Endodermal cell (in vitro differentiated cells): Measurements from ENCODE around the gene QTRT2. TPM values are rescaled to one million over a fixed set of nuclear protein-coding genes. Genes with fewer than 3 reads are reported as not detected.

Experiments
- DNase-seq: peaks from one replicate; pipeline ENCODE4 v3.0.0-alpha.2; 2017
- H3K27ac ChIP-seq: 2 replicates; pipeline ENCODE4 v1.5.1; 2013; ENCODE audit warnings: mild to moderate bottlenecking, low read depth, low read length, moderate library complexity
- H3K27me3 ChIP-seq: 2 replicates; pipeline ENCODE4 v1.6.1; 2013; ENCODE audit warnings: mild to moderate bottlenecking, low read length, moderate library complexity; ENCODE audit not compliant: insufficient read depth, control insufficient read depth, poor library complexity, severe bottlenecking
- H3K36me3 ChIP-seq: 2 replicates; pipeline ENCODE4 v1.7.0; 2013; ENCODE audit warnings: mild to moderate bottlenecking, low read length, moderate library complexity; ENCODE audit not compliant: control insufficient read depth, insufficient read depth
- H3K4me1 ChIP-seq: one replicate; pipeline ENCODE4 v1.7.0; 2013; ENCODE audit warnings: low read length; ENCODE audit not compliant: control insufficient read depth, insufficient read depth
- H3K4me3 ChIP-seq: 2 replicates; pipeline ENCODE4 v1.5.1; 2013; ENCODE audit warnings: mild to moderate bottlenecking, low read length, moderate library complexity
- H3K9ac ChIP-seq: 2 replicates; pipeline ENCODE4 v1.6.1; 2013; ENCODE audit warnings: mild to moderate bottlenecking, low read length, moderate library complexity; ENCODE audit not compliant: poor library complexity, severe bottlenecking; ENCODE audit errors: extremely low read depth
- H3K9me3 ChIP-seq: 2 replicates; pipeline ENCODE4 v1.6.1; 2013; ENCODE audit warnings: mild to moderate bottlenecking, low read length, moderate library complexity; ENCODE audit not compliant: control insufficient read depth
- H3K27ac Mint-ChIP-seq: 2 replicates; pipeline ENCODE4 v1.8.0; 2020; ENCODE audit warnings: mixed read lengths
- H3K27me3 Mint-ChIP-seq: 2 replicates; pipeline ENCODE4 v1.8.0; 2021; ENCODE audit warnings: mild to moderate bottlenecking, mixed read lengths; ENCODE audit not compliant: insufficient read depth
- H3K36me3 Mint-ChIP-seq: 2 replicates; pipeline ENCODE4 v1.8.0; 2020; ENCODE audit warnings: low read depth, mixed read lengths
- H3K4me1 Mint-ChIP-seq: 2 replicates; pipeline ENCODE4 v1.8.0; 2020; ENCODE audit warnings: mixed read lengths
- H3K4me3 Mint-ChIP-seq: 2 replicates; pipeline ENCODE4 v1.8.0; 2020; ENCODE audit warnings: mild to moderate bottlenecking, moderate library complexity, mixed read lengths
- H3K9me3 Mint-ChIP-seq: 2 replicates; pipeline ENCODE4 v1.8.0; 2020; ENCODE audit warnings: mild to moderate bottlenecking, mixed read lengths
- WGBS, 2 experiments: methylation state at CpG; one replicate each; pipeline versions ENCODE4 v1.1.5 to v1.1.7; 2013; ENCODE audit warnings: missing lambda C conversion rate in 2 of 2, mixed read lengths in 1 of 2; ENCODE audit not compliant: insufficient coverage in 1 of 2, insufficient read length in 1 of 2; 5-methylcytosine and 5-hydroxymethylcytosine counted together
- long read RNA-seq, 4 experiments: library from polyadenylated mRNA in 2 of 4; library from RNA in 1 of 4; library from capped mRNA in 1 of 4; stranded (forward) in 3 of 4; unstranded in 1 of 4; transcript quantifications; one replicate each; pipeline ENCODE4 v2.0.0, GENCODE V29; 2020 to 2021; ENCODE audit warnings: inconsistent platforms in 1 of 4
- polyA plus RNA-seq, 2 experiments: library from polyadenylated mRNA; stranded (reverse); fragments of 50-300 nt; gene quantifications; one replicate each; pipeline ENCODE4 v1.2.3, GENCODE V29; 2013
- total RNA-seq, 2 donors: library from RNA; stranded (reverse); fragmentation: NEBNext Ultra II Directional in 1 of 2; extraction: Animal tissue kit (Norgen Biotek cat#: 25700) in 1 of 2; gene quantifications; 2 replicates in 1 of 2; 3 replicates in 1 of 2; pipeline ENCODE4 v1.2.1, GENCODE V29; 2021
- TF ChIP-seq, protein P1 (sequence below): fragments of 200-600 bp; sonication (generic); conservative IDR thresholded peaks from 2 replicates; pipeline ENCODE4 v1.5.0; 2021; ENCODE audit warnings: antibody characterized with exemption, mild to moderate bottlenecking

QTRT2 gene
- 10 to 100 TPM; 33.0 to 37.7 TPM for total RNA-seq
- 22.3 TPM for polyA plus RNA-seq (2013, experiment 1 of 2)
- polyA plus RNA-seq (2013, experiment 2 of 2), result 18.9 TPM
- long read RNA-seq, experiment 1, partial matches to known transcripts, result 2 of 6 reads
- long read RNA-seq, experiment 1, other reads (novel, unspliced or antisense), result 4 of 6 reads
- long read RNA-seq, experiment 2, full-length matches to known transcripts, result 36 of 53 reads
- long read RNA-seq, experiment 2, partial matches to known transcripts, result 1 of 53 reads
- long read RNA-seq, experiment 2, other reads (novel, unspliced or antisense), result 16 of 53 reads
- long read RNA-seq, experiment 3, full-length matches to known transcripts, result 80 of 115 reads
- long read RNA-seq, experiment 3, partial matches to known transcripts, result 14 of 115 reads
- long read RNA-seq, experiment 3, other reads (novel, unspliced or antisense), result 21 of 115 reads
- long read RNA-seq, experiment 4, full-length matches to known transcripts, result 3 of 4 reads
- long read RNA-seq, experiment 4, partial matches to known transcripts, result 1 of 4 reads
- long read RNA-seq, experiment 4, other reads (novel, unspliced or antisense), result 0 of 4 reads

DNA sequence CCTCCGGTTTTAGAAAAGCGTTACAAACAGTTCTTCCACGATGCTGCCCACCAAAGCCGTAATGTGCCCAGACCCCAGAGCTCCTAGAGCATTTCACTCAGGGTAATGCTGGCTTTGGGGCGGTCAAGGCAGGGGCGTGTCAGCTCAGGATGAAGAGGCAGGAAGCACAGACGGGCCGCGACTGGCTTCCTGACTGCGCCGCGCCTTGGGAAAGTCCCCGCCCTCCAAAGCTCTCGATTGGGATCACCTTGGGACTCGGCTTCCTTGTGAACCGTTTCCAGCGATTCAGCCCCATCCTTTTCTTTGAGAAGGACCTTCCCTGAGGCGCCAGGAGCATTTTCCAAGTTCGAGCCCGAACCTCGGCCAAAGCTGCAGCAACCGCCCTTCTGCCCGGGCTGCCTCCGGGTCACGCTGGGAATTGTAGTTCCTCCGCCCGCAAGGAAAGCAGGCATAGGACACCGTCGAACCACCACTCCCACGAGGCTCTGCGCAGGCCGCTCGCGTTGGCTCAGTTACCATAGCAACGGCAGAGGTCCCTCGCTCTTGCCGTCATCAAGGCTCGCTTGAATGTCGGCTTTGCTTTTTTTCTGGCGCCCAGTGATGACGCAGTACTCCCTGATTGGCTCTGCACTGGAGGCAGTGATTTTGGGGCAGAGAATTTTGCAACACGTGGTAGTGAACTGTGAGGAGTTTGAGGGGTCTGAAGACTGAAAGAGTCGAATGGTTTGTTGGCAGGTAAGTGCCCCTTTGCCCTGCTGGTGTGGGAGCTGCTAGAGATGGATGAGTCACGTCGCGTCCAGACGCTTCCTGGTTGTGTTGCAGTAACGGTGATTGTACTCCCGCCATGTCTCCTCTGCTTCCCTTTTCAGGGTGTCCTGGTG lies at the start of gene QTRT2, which contains the start of gene CCDC191:
Gene QTRT2, plus strand, starts transcription at position 608 of the 881 bp plus-strand sequence. CDS start 8,521 bp downstream, outside the sequence.
Gene CCDC191, minus strand, starts transcription at position 397 of the 881 bp plus-strand sequence. Its CDS starts 60 bp downstream, at position 337.
- DNase-seq, result peak; percentile 99
- Histone ChIP-seq H3K27me3 (no peaks in the 10 kb centered on the region), H3K36me3 (peaks cover 8% of the 10 kb centered on the region), H3K27ac (peak within 1 kb of the TSS; percentile 0), H3K9me3 (no peaks in the 10 kb centered on the region), H3K4me3 (peak within 1 kb of the TSS; percentile 99), H3K4me1 (no peaks in the 10 kb centered on the region), H3K9ac (peak within 1 kb of the TSS; percentile 90)
- Mint-ChIP-seq H3K9me3 (no peaks in the 10 kb centered on the region), H3K27me3 (no peaks in the 10 kb centered on the region), H3K36me3 (no peaks in the 10 kb centered on the region), H3K27ac (peak within 1 kb of the TSS; percentile 99), H3K4me1 (peaks cover 10% of the 10 kb centered on the region), H3K4me3 (peak within 1 kb of the TSS; percentile 86)
- TF ChIP-seq, protein P1, sequence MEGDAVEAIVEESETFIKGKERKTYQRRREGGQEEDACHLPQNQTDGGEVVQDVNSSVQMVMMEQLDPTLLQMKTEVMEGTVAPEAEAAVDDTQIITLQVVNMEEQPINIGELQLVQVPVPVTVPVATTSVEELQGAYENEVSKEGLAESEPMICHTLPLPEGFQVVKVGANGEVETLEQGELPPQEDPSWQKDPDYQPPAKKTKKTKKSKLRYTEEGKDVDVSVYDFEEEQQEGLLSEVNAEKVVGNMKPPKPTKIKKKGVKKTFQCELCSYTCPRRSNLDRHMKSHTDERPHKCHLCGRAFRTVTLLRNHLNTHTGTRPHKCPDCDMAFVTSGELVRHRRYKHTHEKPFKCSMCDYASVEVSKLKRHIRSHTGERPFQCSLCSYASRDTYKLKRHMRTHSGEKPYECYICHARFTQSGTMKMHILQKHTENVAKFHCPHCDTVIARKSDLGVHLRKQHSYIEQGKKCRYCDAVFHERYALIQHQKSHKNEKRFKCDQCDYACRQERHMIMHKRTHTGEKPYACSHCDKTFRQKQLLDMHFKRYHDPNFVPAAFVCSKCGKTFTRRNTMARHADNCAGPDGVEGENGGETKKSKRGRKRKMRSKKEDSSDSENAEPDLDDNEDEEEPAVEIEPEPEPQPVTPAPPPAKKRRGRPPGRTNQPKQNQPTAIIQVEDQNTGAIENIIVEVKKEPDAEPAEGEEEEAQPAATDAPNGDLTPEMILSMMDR, result no peak
- WGBS, 2 experiments, result 0% methylated on average over 37 to 49 of the region's 49 CpGs

DNA sequence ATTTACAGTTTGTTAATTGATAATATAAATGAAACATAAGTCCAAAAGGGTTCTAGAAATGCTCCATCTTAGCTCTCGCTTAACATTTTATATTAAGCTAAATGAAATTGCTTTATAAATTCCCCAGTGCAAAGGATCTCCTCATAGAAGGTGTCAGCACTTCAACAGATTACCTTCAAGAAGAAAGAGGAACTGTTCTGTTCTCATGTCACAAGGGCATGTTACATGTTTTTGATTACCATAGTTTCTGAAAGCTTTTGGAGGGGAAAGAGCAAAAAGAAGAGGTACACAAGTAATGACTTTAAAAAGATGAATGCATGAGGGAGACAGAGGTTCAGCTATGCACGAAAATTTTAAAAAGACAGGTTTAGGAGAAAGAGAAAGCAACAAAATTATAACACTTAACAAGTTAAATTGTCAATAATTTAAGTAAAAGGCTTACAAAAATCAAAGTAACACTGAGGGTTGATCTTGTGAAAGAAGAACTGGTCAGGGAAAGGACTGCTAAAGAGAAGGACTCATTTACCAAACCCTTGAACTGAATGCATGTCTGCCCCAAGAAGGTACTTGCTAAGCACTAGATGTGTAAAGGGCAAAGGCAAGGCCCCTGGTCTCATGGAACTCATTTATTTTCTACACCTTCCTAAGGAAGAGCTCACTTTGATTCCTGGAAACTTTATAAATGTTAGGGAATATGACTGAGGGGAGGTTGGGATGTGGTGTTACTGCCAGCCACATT lies 45.3 kb upstream of the QTRT2 start:
- no peak overlapping the region for H3K27ac Mint-ChIP-seq

More for the DNA sequence above, 45.3 kb upstream of the QTRT2 start:
- Histone ChIP-seq H3K27ac (no peak overlapping the region), H3K4me3 (no peak overlapping the region), H3K36me3 (no peaks in the 10 kb centered on the region), H3K27me3 (no peaks in the 10 kb centered on the region), H3K9ac (no peak overlapping the region), H3K9me3 (no peaks in the 10 kb centered on the region), H3K4me1 (no peaks in the 10 kb centered on the region)
- no peaks in the 10 kb centered on the region for H3K4me1 Mint-ChIP-seq
- H3K9me3 Mint-ChIP-seq, result peaks cover under 1% of the 10 kb centered on the region
- H3K27me3 Mint-ChIP-seq, result no peaks in the 10 kb centered on the region
- TF ChIP-seq, protein P1, result no peak
- 94% methylated on average over 1 of the region's 2 CpGs; no CpG with 5 or more reads in 1 of the 2 experiments for WGBS, 2 experiments
- no peak for DNase-seq
- no peak overlapping the region for H3K4me3 Mint-ChIP-seq
- H3K36me3 Mint-ChIP-seq, result no peaks in the 10 kb centered on the region
